HCT116 (cell line): Measurements from ENCODE around the gene PARM1.

Experiments
- CEBPB ChIP-seq: IDR thresholded peaks from 2 replicates; pipeline ENCODE4 v1.6.1; 2012; ENCODE audit warnings: low read depth
- CTCF ChIP-seq, 3 experiments: fragments of 200-600 bp in 1 of 3; sonication (generic) in 1 of 3; IDR thresholded peaks in 2 of 3; conservative IDR thresholded peaks in 1 of 3; 2 replicates each; pipeline ENCODE4 v1.5.1; 2012 to 2017; ENCODE audit warnings: low read depth in 2 of 3, low read length in 2 of 3, antibody characterized with exemption in 1 of 3, borderline replicate concordance in 1 of 3, control low read depth in 1 of 3, mild to moderate bottlenecking in 1 of 3, mixed read lengths in 1 of 3, mixed run types in 1 of 3, moderate library complexity in 1 of 3; ENCODE audit not compliant: insufficient read depth in 1 of 3
- POLR2A ChIP-seq: IDR thresholded peaks from 2 replicates; pipeline ENCODE4 v1.7.0; 2011; ENCODE audit warnings: borderline replicate concordance; ENCODE audit not compliant: insufficient read depth, insufficient read length; ENCODE audit errors: extremely low read depth
- POLR2AphosphoS5 ChIP-seq: IDR thresholded peaks from 2 replicates; pipeline ENCODE4 v1.6.1; 2011; ENCODE audit warnings: mild to moderate bottlenecking, low read depth, low read length, moderate library complexity
- ZBTB33 ChIP-seq: IDR thresholded peaks from 2 replicates; pipeline ENCODE4 v1.6.1; 2011; ENCODE audit warnings: mild to moderate bottlenecking, low read length, moderate library complexity; ENCODE audit not compliant: insufficient replicate concordance; ENCODE audit errors: extremely low read depth

- TF ChIP-seq CTCF (IDR thresholded peaks at IDR 0.05 in 2 of 3, conservative IDR thresholded peaks at IDR 0.05 in 1 of 3; ENCODE audit: borderline replicate concordance in 1 of 3, insufficient read depth in 1 of 3, low read depth in 2 of 3, low read length in 2 of 3) (no peak), POLR2AphosphoS5 (no peak), POLR2A (no peak), ZBTB33 (no peak), CEBPB (no peak)
Measured at GRCh38 chr4:75035321-75035720, 102.4 kb downstream of the PARM1 start.
